VCaP (cell line): ENCODE data around the gene THADA.

Source experiments
- H3K27ac ChIP-seq: fragments of 450-650 bp; 2 replicates; pipeline ENCODE4 v1.5.1; 2017
- TF ChIP-seq, protein P1 (sequence below): fragments of 450-650 bp; conservative IDR thresholded peaks from 2 replicates; pipeline ENCODE4 v1.5.1; 2017; ENCODE audit warnings: mild to moderate bottlenecking, moderate library complexity

THADA gene

DNA sequence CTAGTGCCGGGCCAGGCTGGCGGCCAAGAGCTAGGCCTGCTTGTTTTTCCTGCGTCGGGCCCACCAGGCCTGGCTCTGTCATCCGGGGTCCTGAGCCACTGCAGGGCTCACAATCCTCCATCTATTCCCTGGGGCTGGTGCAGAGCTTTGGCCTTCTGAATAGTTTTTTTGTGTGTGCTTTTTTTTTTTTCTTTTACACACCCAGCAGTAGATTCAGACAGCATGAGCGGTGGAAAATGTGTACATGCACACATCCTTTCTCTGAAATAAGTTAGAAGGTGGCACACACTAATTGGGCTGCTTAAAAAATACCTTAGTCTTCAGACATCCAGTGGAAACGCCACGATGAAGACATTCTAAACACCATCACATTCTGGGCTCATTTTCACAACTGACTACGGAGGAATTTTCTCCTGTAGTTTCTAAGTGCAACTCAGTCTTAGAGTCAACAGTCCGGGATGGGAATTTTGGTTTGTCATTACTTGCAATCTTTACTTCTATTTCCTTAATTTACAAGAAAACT, 375.5 kb downstream of the THADA start:
- TF ChIP-seq, protein P1, sequence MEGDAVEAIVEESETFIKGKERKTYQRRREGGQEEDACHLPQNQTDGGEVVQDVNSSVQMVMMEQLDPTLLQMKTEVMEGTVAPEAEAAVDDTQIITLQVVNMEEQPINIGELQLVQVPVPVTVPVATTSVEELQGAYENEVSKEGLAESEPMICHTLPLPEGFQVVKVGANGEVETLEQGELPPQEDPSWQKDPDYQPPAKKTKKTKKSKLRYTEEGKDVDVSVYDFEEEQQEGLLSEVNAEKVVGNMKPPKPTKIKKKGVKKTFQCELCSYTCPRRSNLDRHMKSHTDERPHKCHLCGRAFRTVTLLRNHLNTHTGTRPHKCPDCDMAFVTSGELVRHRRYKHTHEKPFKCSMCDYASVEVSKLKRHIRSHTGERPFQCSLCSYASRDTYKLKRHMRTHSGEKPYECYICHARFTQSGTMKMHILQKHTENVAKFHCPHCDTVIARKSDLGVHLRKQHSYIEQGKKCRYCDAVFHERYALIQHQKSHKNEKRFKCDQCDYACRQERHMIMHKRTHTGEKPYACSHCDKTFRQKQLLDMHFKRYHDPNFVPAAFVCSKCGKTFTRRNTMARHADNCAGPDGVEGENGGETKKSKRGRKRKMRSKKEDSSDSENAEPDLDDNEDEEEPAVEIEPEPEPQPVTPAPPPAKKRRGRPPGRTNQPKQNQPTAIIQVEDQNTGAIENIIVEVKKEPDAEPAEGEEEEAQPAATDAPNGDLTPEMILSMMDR = no peak
- H3K27ac ChIP-seq = peak overlapping the region; percentile 99

DNA sequence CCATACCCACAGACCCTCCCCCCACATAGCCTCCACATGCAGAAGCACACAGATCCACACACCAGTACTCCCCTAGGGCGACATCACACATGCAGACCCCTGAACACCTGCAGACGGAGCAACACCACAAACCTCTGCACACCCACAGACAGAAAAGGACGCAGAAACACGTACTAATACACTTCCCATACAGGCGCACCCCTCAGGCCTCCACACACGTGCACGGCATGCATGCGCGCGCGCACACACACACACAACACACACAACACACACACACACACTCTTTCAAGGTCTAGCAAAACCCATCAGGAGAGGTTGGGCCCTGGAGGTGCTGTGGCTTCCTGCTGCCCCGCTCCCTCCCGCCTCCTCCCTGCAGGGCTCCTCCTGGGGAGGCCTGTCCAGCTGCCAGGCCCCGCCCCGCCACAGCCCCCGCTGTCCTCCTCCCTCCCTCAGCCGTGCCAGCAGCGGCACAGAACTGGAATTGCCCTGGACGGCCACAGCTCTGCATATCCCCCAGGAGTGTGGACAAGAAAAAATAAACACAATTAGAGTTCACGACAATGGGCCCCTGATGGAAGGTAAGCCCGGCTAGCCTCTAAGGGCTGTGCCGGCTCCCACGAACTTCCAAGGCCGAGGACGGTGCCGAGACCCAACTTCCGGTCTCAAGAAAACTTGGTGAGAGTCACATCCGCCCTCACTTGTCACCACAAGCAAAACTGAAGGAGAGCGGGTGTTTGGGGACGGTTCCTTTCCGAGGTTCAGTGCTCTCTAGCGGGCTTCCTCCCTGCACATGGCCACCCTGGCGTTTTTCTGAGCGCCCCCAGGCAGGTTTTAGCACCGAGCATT, 376.2 kb downstream of the THADA start:
- TF ChIP-seq, protein P1 = no peak
- H3K27ac ChIP-seq = peak overlapping the region; percentile 99

GRCh38 chr2:43218702-43219382, 377.0 kb downstream of the THADA start:
- TF ChIP-seq, protein P1 = no peak
- H3K27ac ChIP-seq = peak overlapping the region; percentile 99

- TF ChIP-seq, protein P1 = no peak
- H3K27ac ChIP-seq = 0 out of 2 replicates have a peak overlapping the region, but pooled peaks have one; percentile 99
Measured at GRCh38 chr2:43218155-43218701, 377.6 kb downstream of the THADA start.

DNA sequence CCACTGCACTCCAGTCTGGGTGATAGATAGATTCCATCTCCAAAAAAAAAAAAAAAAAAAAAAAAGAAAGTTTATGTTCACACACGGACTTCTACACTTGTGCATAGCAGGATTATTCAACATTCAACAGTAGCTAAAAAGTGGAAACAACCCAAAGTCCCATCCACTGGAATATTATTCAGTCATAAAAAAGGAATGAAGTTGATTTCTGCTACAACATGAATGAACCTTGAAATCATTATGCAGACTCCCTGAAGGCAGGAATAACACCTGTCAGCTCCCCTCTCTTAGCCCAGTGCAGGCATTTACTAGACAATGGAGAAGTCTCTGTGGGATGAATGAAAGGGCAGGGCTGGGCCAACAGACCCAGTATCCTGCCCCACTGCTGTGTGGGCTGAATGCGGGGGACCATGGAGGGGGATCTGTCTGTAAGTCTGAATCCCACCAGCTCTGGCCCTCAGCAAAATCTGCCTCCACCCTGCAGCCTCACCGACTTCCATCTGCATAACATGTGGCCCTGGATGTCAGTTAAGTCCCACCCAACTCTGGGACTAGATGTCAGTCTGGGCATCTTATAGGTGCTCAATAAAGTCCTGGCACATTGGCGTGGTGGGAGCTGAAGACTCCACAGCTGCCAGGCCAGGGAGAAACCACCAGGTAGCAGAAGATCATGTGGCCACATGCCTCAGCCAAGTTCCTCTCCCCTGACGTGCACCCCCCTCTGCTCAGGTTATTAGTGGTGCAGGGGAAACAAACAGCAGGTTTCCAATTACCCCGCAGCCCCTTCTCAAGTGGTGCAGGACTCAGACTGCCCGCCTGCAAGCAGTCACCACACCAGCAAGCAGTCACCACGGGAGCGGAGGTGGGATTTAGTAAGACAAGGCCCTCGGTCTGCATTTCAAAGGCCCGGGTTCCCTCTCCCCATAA, 378.3 kb downstream of the THADA start:
- 0 out of 2 replicates have a peak overlapping the region, but pooled peaks have one; percentile 99 for H3K27ac ChIP-seq
- TF ChIP-seq, protein P1 = no peak

DNA sequence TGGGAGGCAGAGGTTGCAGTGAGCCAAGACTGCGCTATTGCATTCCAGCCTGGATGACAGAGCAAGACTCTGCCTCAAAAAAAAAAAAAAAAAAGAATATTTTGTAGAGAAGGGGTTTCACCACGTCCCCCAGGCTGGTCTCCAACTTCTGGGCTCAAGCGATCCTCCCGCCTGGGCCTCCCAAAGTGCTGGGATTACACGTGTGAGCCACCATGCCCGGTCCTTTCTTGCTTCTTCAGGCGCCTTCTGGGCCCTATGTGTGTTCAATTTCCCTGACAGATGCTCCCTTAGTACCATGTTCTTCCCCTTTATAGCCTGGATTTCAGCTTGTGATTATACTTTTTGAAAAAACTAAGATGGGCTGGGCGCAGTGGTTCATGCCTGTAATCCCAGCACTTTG, 379.2 kb downstream of the THADA start:
- TF ChIP-seq, protein P1 = no peak
- no peak overlapping the region for H3K27ac ChIP-seq
